Trophoblast cell (in vitro differentiated cells and primary cell): Measurements from ENCODE around the gene HGD.

Source experiments
- DNase-seq, 2 donors: peaks; one replicate each; pipeline ENCODE4 v3.0.0-alpha.2; 2016
- H2AFZ ChIP-seq: 2 replicates; pipeline ENCODE4 v1.6.1; 2013; ENCODE audit warnings: low read length, moderate library complexity, mild to moderate bottlenecking; ENCODE audit not compliant: insufficient read depth, poor library complexity
- H2AK5ac ChIP-seq: 2 replicates; pipeline ENCODE4 v1.6.1; 2013; ENCODE audit warnings: mild to moderate bottlenecking, low read length
- H2BK120ac ChIP-seq: 2 replicates; pipeline ENCODE4 v1.6.1; 2013; ENCODE audit warnings: low read length, mild to moderate bottlenecking, moderate library complexity; ENCODE audit not compliant: insufficient read depth, poor library complexity
- H2BK12ac ChIP-seq: 2 replicates; pipeline ENCODE4 v1.6.1; 2013; ENCODE audit warnings: mild to moderate bottlenecking, low read length, moderate library complexity
- H2BK5ac ChIP-seq: 2 replicates; pipeline ENCODE4 v1.6.1; 2013; ENCODE audit warnings: low read length, low read depth, moderate library complexity, mild to moderate bottlenecking; ENCODE audit not compliant: poor library complexity
- H3K14ac ChIP-seq: 2 replicates; pipeline ENCODE4 v1.6.1; 2013; ENCODE audit warnings: mild to moderate bottlenecking, low read length
- H3K18ac ChIP-seq: 2 replicates; pipeline ENCODE4 v1.6.1; 2013; ENCODE audit warnings: mild to moderate bottlenecking, low read length
- H3K23ac ChIP-seq: 2 replicates; pipeline ENCODE4 v1.6.1; 2013; ENCODE audit warnings: low read length
- H3K27ac ChIP-seq: 2 replicates; pipeline ENCODE4 v1.5.1; 2013; ENCODE audit warnings: low read depth, mild to moderate bottlenecking, inconsistent platforms, low read length, moderate library complexity
- H3K27me3 ChIP-seq: 2 replicates; pipeline ENCODE4 v1.6.1; 2013; ENCODE audit warnings: inconsistent platforms, mild to moderate bottlenecking, low read length, moderate library complexity; ENCODE audit not compliant: insufficient read depth
- H3K36me3 ChIP-seq, 2 experiments: 1 replicate in 1 of 2; 2 replicates in 1 of 2; pipeline ENCODE4 v1.6.1; 2013; ENCODE audit warnings: low read length in 2 of 2, mild to moderate bottlenecking in 2 of 2, moderate library complexity in 1 of 2; ENCODE audit not compliant: insufficient read depth in 2 of 2, control insufficient read depth in 1 of 2
- H3K4ac ChIP-seq: 2 replicates; pipeline ENCODE4 v1.6.1; 2013; ENCODE audit warnings: low read depth, mild to moderate bottlenecking, low read length, moderate library complexity
- H3K4me1 ChIP-seq, 2 experiments: 1 replicate in 1 of 2; 2 replicates in 1 of 2; pipeline ENCODE4 v1.6.1; 2013; ENCODE audit warnings: low read length in 2 of 2, mild to moderate bottlenecking in 2 of 2, moderate library complexity in 1 of 2; ENCODE audit not compliant: insufficient read depth in 2 of 2, control insufficient read depth in 1 of 2
- H3K4me2 ChIP-seq: 2 replicates; pipeline ENCODE4 v1.6.1; 2013; ENCODE audit warnings: inconsistent platforms, mild to moderate bottlenecking, low read length, moderate library complexity
- H3K4me3 ChIP-seq: 2 replicates; pipeline ENCODE4 v1.5.1; 2013; ENCODE audit warnings: mild to moderate bottlenecking, low read depth, low read length, inconsistent platforms
- H3K79me1 ChIP-seq: one replicate; pipeline ENCODE4 v1.6.1; 2013; ENCODE audit warnings: low read length
- H3K79me2 ChIP-seq: 2 replicates; pipeline ENCODE4 v1.6.1; 2013; ENCODE audit warnings: low read length, mild to moderate bottlenecking; ENCODE audit not compliant: control insufficient read depth, insufficient read depth, poor library complexity
- H3K9ac ChIP-seq: 2 replicates; pipeline ENCODE4 v1.6.1; 2013; ENCODE audit warnings: mild to moderate bottlenecking, low read length
- H3K9me3 ChIP-seq: 2 replicates; pipeline ENCODE4 v1.6.1; 2013; ENCODE audit warnings: low read depth, mild to moderate bottlenecking, control low read depth, inconsistent platforms, low read length; ENCODE audit not compliant: insufficient read depth
- H4K12ac ChIP-seq: 2 replicates; pipeline ENCODE4 v1.6.1; 2013; ENCODE audit warnings: low read depth, mild to moderate bottlenecking, low read length, moderate library complexity
- H4K8ac ChIP-seq: 2 replicates; pipeline ENCODE4 v1.6.1; 2013; ENCODE audit warnings: low read depth, mild to moderate bottlenecking, low read length, moderate library complexity
- H4K91ac ChIP-seq: one replicate; pipeline ENCODE4 v1.6.1; 2013; ENCODE audit warnings: low read depth, mild to moderate bottlenecking, low read length, moderate library complexity
- WGBS: extraction: QIAGEN DNeasy Blood & Tissue Kit; methylation state at CpG from one replicate; pipeline ENCODE4 v1.1.7; 2013; ENCODE audit warnings: missing lambda C conversion rate; ENCODE audit not compliant: insufficient read length, insufficient coverage; ENCODE audit errors: extremely low coverage; 5-methylcytosine and 5-hydroxymethylcytosine counted together

The HGD gene

DNA sequence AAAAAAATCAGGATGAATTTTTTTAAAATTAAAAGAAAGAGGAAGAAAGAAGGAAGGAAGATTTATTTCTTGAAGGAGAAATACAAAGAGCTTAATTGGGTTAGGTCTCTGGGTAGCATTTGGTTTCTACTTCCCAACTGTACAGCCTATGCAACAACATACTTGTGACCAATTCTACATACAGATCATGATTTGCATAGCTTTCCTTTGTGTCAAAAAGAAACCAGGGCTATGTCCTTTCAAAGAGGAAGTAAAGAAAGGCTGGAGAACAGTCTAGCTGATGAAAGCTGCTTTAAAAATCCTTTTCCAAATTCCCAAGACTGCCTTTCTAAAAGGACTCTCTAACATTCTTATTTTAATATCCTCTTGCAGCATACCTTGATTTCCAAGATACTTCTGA lies 6.1 kb upstream of the HGD start:
- Histone ChIP-seq H3K79me2 (no peaks in the 10 kb centered on the region), H4K8ac (no peak overlapping the region), H3K23ac (no peak overlapping the region), H4K12ac (no peak overlapping the region), H3K36me3 (no peaks in the 10 kb centered on the region), H3K4me3 (no peak overlapping the region), H2AFZ (no peak overlapping the region), H3K4me2 (no peak overlapping the region), H3K4ac (no peak overlapping the region), H3K18ac (no peak overlapping the region), H4K91ac (no peak overlapping the region), H3K27me3 (no peaks in the 10 kb centered on the region), H3K14ac (no peak overlapping the region), H2BK5ac (no peak overlapping the region), H2BK12ac (no peak overlapping the region), H3K79me1 (no peaks in the 10 kb centered on the region), H3K27ac (no peak overlapping the region), H2AK5ac (no peak overlapping the region), H3K4me1 (no peaks in the 10 kb centered on the region), H2BK120ac (no peak overlapping the region), H3K9me3 (no peaks in the 10 kb centered on the region), H3K9ac (no peak overlapping the region)
- DNase-seq: peak in 1 of 2 donors; percentile 74

DNA sequence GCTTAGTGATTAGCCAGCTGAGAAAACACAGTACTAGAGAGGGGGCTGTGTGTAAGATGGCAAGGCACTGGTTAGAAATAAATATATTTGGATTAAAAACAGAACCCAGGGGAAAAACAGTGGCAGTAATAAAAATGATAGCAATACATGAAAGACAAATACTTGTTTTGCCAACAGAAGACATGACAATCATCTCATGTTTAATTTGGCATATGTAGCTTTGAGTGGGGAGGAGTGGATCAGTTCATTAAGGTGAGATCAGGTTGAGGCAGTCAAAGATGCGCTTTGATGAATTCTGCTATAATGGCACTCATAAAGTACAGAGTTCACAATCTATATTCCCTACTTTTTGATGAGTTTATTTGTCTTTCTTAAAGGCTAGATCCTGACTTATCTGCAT lies 3.4 kb upstream of the HGD start:
- WGBS: no CpG with 5 or more reads among the region's 1 CpG
- no peak for DNase-seq
- Histone ChIP-seq H3K27me3 (no peaks in the 10 kb centered on the region), H3K9me3 (no peaks in the 10 kb centered on the region), H3K4ac (no peak overlapping the region), H2AK5ac (no peak overlapping the region), H3K4me2 (no peak overlapping the region), H2BK120ac (no peak overlapping the region), H3K23ac (no peak overlapping the region), H3K4me3 (no peak overlapping the region), H3K14ac (no peak overlapping the region), H3K4me1 (peaks cover 0 to 5% of the 10 kb centered on the region in 2 experiments), H3K79me2 (no peaks in the 10 kb centered on the region), H3K9ac (no peak overlapping the region), H3K27ac (no peak overlapping the region), H4K91ac (no peak overlapping the region), H3K18ac (no peak overlapping the region), H4K12ac (no peak overlapping the region), H3K36me3 (no peaks in the 10 kb centered on the region), H3K79me1 (no peaks in the 10 kb centered on the region), H2BK12ac (no peak overlapping the region), H2AFZ (no peak overlapping the region), H2BK5ac (no peak overlapping the region), H4K8ac (no peak overlapping the region)

DNA sequence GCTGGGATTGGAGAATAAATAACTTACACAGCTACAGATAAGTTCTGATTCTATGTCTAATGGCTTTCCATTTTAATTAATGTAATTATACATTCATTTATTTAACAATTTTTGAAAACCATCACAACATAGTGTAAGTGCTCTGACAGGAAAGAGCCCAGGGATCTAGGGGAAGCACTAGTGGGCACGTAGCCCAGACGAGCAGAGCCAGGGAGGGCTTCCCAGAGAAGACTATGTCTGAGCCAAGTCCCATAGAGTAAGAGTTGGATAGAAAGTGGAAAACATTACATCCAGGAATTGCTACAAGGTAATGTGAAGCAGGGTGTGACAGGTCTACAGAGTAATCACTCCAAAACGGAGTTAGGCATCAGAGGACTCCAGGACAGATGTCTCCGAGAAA lies 2.9 kb upstream of the HGD start:
- Histone ChIP-seq H2AK5ac (no peak overlapping the region), H3K4me2 (no peak overlapping the region), H3K36me3 (no peaks in the 10 kb centered on the region), H3K4me1 (peaks cover 0 to 5% of the 10 kb centered on the region in 2 experiments), H4K91ac (no peak overlapping the region), H3K4me3 (no peak overlapping the region), H3K9me3 (no peaks in the 10 kb centered on the region), H4K8ac (no peak overlapping the region), H3K79me1 (no peaks in the 10 kb centered on the region), H3K9ac (no peak overlapping the region), H3K27ac (no peak overlapping the region), H3K14ac (no peak overlapping the region), H3K23ac (no peak overlapping the region), H2AFZ (no peak overlapping the region), H3K18ac (no peak overlapping the region), H3K4ac (no peak overlapping the region), H2BK120ac (no peak overlapping the region), H3K27me3 (no peaks in the 10 kb centered on the region), H3K79me2 (no peaks in the 10 kb centered on the region), H4K12ac (no peak overlapping the region), H2BK5ac (no peak overlapping the region), H2BK12ac (no peak overlapping the region)
- no CpG with 5 or more reads among the region's 4 CpGs for WGBS
- DNase-seq: no peak

DNA sequence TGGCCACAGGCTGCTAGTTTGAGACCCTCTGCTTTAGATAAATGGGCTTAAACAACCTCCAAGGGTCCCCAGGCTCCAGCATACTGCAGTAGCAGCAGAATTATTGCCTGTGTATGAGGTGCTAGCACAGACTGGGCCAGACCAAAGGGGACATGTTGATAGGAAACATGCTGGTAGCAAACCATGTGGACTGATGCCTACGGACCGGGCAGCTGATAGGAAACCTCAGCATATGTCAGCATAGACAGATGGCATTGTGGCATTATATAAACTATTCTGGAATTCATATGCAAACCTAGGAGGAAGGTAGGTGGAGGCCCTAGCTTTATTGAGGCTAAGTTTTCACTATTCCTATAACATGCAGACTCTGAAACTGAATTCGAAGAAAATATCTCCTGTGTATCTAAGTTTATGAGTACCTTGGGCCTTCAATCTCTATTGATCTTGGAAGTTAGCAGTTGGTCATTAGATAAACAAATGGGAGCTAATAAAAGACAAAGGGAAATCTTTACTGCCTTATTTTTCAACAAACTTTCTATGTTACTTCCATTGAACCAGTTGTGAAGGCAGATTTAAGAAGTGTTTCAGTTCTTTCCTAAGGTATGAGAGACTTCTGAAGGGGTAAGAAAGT lies 1.7 kb upstream of the HGD start:
- no peak overlapping the region for H3K14ac ChIP-seq
- peaks cover 0 to 5% of the 10 kb centered on the region in 2 experiments for H3K4me1 ChIP-seq
- no peak overlapping the region for H3K9ac ChIP-seq
- no peaks in the 10 kb centered on the region for H3K79me1 ChIP-seq
- no peaks in the 10 kb centered on the region for H3K27me3 ChIP-seq
- no peak overlapping the region for H3K4ac ChIP-seq
- H3K23ac ChIP-seq: no peak overlapping the region
- no peak overlapping the region for H2AK5ac ChIP-seq
- no CpG with 5 or more reads among the region's 3 CpGs for WGBS
- no peak overlapping the region for H4K12ac ChIP-seq
- no peaks in the 10 kb centered on the region for H3K79me2 ChIP-seq
- H2BK12ac ChIP-seq: no peak overlapping the region
- no peak overlapping the region for H2BK5ac ChIP-seq
- H2AFZ ChIP-seq: no peak overlapping the region
- H3K4me3 ChIP-seq: no peak overlapping the region
- H3K18ac ChIP-seq: no peak overlapping the region
- no peak overlapping the region for H4K8ac ChIP-seq
- no peak overlapping the region for H3K27ac ChIP-seq
- no peak overlapping the region for H4K91ac ChIP-seq
- H3K9me3 ChIP-seq: no peaks in the 10 kb centered on the region
- H3K4me2 ChIP-seq: no peak overlapping the region
- H2BK120ac ChIP-seq: no peak overlapping the region
- DNase-seq: no peak
- H3K36me3 ChIP-seq: no peaks in the 10 kb centered on the region
